H1 (cell line): ENCODE measurements around the gene DSE. TPM values are rescaled to one million over a fixed set of nuclear protein-coding genes. Genes with fewer than 3 reads are reported as not detected.

Experiments
- CTCF ChIA-PET: fragments of 300-600 bp; sonication (Branson Sonifier 250); formaldehyde crosslinking; loops from one replicate; lab custom pipeline; 2021; ENCODE audit not compliant: partially characterized antibody; lab: Charles Lee
- POLR2A ChIA-PET: fragments of 300-600 bp; sonication (Branson Sonifier 250); formaldehyde crosslinking; loops from one replicate; lab custom pipeline; 2021; ENCODE audit warnings: inconsistent platforms; ENCODE audit not compliant: partially characterized antibody; lab: Charles Lee
- DNase-seq, 2 experiments: peaks; one replicate each; pipeline versions ENCODE4 v3.0.0 to v3.0.0-alpha.2; 2010 to 2022; ENCODE audit warnings: low spot score in 2 of 2, low read depth in 1 of 2, mixed read lengths in 1 of 2
- FAIRE-seq: peaks from 2 replicates; lab custom pipeline; 2011; peaks lifted over from hg19 to GRCh38; lab: Jason Lieb, UNC
- H2AFZ ChIP-seq: 2 replicates; pipeline ENCODE4 v1.8.1; 2012; ENCODE audit warnings: low read length, inconsistent platforms
- H2AK5ac ChIP-seq: 2 replicates; pipeline ENCODE4 v1.6.1; 2013; ENCODE audit warnings: low read depth, low read length
- H2BK120ac ChIP-seq: replicated peaks from 2 replicates; pipeline ENCODE3; 2013; ENCODE audit warnings: low read depth, low read length, inconsistent platforms
- H2BK12ac ChIP-seq: 2 replicates; pipeline ENCODE4 v1.6.1; 2013; ENCODE audit warnings: low read depth, low read length
- H2BK15ac ChIP-seq: 2 replicates; pipeline ENCODE4 v1.6.1; 2013; ENCODE audit warnings: low read length
- H2BK20ac ChIP-seq: 2 replicates; pipeline ENCODE4 v1.6.1; 2013; ENCODE audit warnings: low read length
- H2BK5ac ChIP-seq: 2 replicates; pipeline ENCODE4 v1.6.1; 2013; ENCODE audit warnings: low read depth, low read length
- H3K14ac ChIP-seq: 2 replicates; pipeline ENCODE4 v1.6.1; 2013; ENCODE audit warnings: inconsistent platforms; ENCODE audit not compliant: insufficient read length
- H3K18ac ChIP-seq: 2 replicates; pipeline ENCODE4 v1.6.1; 2013; ENCODE audit warnings: low read length; ENCODE audit errors: extremely low read depth
- H3K23ac ChIP-seq: 2 replicates; pipeline ENCODE4 v1.6.1; 2013; ENCODE audit warnings: inconsistent platforms; ENCODE audit not compliant: insufficient read length
- H3K23me2 ChIP-seq: 2 replicates; pipeline ENCODE4 v1.6.1; 2013; ENCODE audit warnings: low read depth, low read length
- H3K27ac ChIP-seq: 2 replicates; pipeline ENCODE4 v1.6.1; 2011; ENCODE audit warnings: low read depth, low read length, inconsistent platforms
- H3K27me3 ChIP-seq, 4 experiments: replicated peaks in 1 of 4; 1 replicate in 1 of 4; 2 replicates in 3 of 4; pipeline versions ENCODE4 v1.6.1 to v1.8.1; 2011 to 2013; ENCODE audit warnings: low read length in 3 of 4, mild to moderate bottlenecking in 3 of 4, inconsistent platforms in 2 of 4, mixed read lengths in 2 of 4, moderate library complexity in 1 of 4; ENCODE audit not compliant: control insufficient read depth in 3 of 4, insufficient read depth in 3 of 4; ENCODE audit errors: extremely low read depth in 1 of 4
- H3K36me3 ChIP-seq, 4 experiments: 2 replicates each; pipeline versions ENCODE4 v1.6.1 to v1.8.1; 2011 to 2013; ENCODE audit warnings: mild to moderate bottlenecking in 4 of 4, low read length in 3 of 4, moderate library complexity in 2 of 4, control low read depth in 1 of 4, inconsistent platforms in 1 of 4; ENCODE audit not compliant: insufficient read depth in 4 of 4, control insufficient read depth in 2 of 4
- H3K4ac ChIP-seq: replicated peaks from 2 replicates; pipeline ENCODE3; 2013; ENCODE audit warnings: low read length, low read depth, mixed read lengths, inconsistent platforms; ENCODE audit not compliant: insufficient read length
- H3K4me1 ChIP-seq, 4 experiments: replicated peaks in 1 of 4; 1 replicate in 1 of 4; 2 replicates in 3 of 4; pipeline versions ENCODE4 v1.6.1 to v1.8.1; 2011 to 2013; ENCODE audit warnings: low read length in 3 of 4, inconsistent platforms in 2 of 4, mixed read lengths in 1 of 4; ENCODE audit not compliant: insufficient read depth in 4 of 4, control insufficient read depth in 3 of 4
- H3K4me2 ChIP-seq, 2 experiments: 2 replicates each; pipeline versions ENCODE4 v1.6.1 to v1.8.1; 2011 to 2013; ENCODE audit warnings: low read depth in 2 of 2, low read length in 2 of 2, control low read depth in 1 of 2, inconsistent platforms in 1 of 2, mild to moderate bottlenecking in 1 of 2; ENCODE audit not compliant: insufficient read depth in 1 of 2
- H3K4me3 ChIP-seq, 4 experiments: fragments of 200-600, 300-600 bp in 1 of 4; sonication (generic), shearing (Covaris generic), sonication (Bioruptor Twin) in 1 of 4; 2 replicates each; pipeline versions ENCODE4 v1.5.1 to v1.8.1; 2011 to 2016; ENCODE audit warnings: low read length in 4 of 4, low read depth in 3 of 4, control low read depth in 2 of 4, inconsistent platforms in 2 of 4, mild to moderate bottlenecking in 2 of 4, mixed read lengths in 1 of 4, moderate library complexity in 1 of 4; ENCODE audit not compliant: insufficient read depth in 2 of 4; ENCODE audit errors: extremely low read depth in 1 of 4
- H3K56ac ChIP-seq: replicated peaks from 2 replicates; pipeline ENCODE3; 2013; ENCODE audit warnings: low read depth, mild to moderate bottlenecking, mixed read lengths, low read length, inconsistent platforms; ENCODE audit not compliant: insufficient read length
- H3K79me1 ChIP-seq: 2 replicates; pipeline ENCODE4 v1.6.1; 2013; ENCODE audit warnings: low read depth, low read length, control low read depth
- H3K79me2 ChIP-seq, 2 experiments: 2 replicates each; pipeline versions ENCODE4 v1.6.1 to v1.8.1; 2012 to 2013; ENCODE audit warnings: low read length in 2 of 2, mild to moderate bottlenecking in 2 of 2, inconsistent platforms in 1 of 2; ENCODE audit not compliant: insufficient read depth in 2 of 2, control insufficient read depth in 1 of 2
- H3K9ac ChIP-seq, 4 experiments: replicated peaks in 1 of 4; 1 replicate in 1 of 4; 2 replicates in 3 of 4; pipeline versions ENCODE4 v1.6.1 to v1.8.1; 2011 to 2013; ENCODE audit warnings: low read depth in 3 of 4, low read length in 3 of 4, control low read depth in 2 of 4, mild to moderate bottlenecking in 2 of 4, moderate library complexity in 2 of 4, inconsistent platforms in 1 of 4; ENCODE audit errors: extremely low read depth in 1 of 4
- H3K9me3 ChIP-seq, 2 experiments: 2 replicates each; pipeline versions ENCODE4 v1.6.1 to v1.8.1; 2012 to 2013; ENCODE audit warnings: mild to moderate bottlenecking in 2 of 2, moderate library complexity in 2 of 2, control low read depth in 1 of 2, inconsistent platforms in 1 of 2, low read depth in 1 of 2, low read length in 1 of 2, mixed read lengths in 1 of 2; ENCODE audit not compliant: insufficient read depth in 2 of 2
- H4K20me1 ChIP-seq, 2 experiments: replicated peaks in 1 of 2; 2 replicates each; pipeline versions ENCODE3 to v1.8.1; 2011 to 2013; ENCODE audit warnings: inconsistent platforms in 2 of 2, low read length in 2 of 2, mild to moderate bottlenecking in 1 of 2; ENCODE audit not compliant: insufficient read depth in 2 of 2, control insufficient read depth in 1 of 2
- H4K5ac ChIP-seq: 2 replicates; pipeline ENCODE4 v1.6.1; 2013; ENCODE audit warnings: low read length, low read depth, mixed read lengths, inconsistent platforms; ENCODE audit not compliant: insufficient read length
- H4K8ac ChIP-seq: 2 replicates; pipeline ENCODE4 v1.8.0; 2013; ENCODE audit warnings: mild to moderate bottlenecking, moderate library complexity, low read length, inconsistent platforms; ENCODE audit not compliant: insufficient read depth; ENCODE audit errors: extremely low read depth
- H4K91ac ChIP-seq: replicated peaks from 2 replicates; pipeline ENCODE3; 2013; ENCODE audit warnings: low read length, mixed read lengths, inconsistent platforms; ENCODE audit not compliant: insufficient read length
- ATF3 ChIP-seq: IDR thresholded peaks from 2 replicates; pipeline ENCODE4 v1.6.1; 2011; ENCODE audit warnings: low read depth, mild to moderate bottlenecking, low read length; ENCODE audit not compliant: insufficient read depth
- BRCA1 ChIP-seq: IDR thresholded peaks from 2 replicates; pipeline ENCODE4 v1.6.1; 2012; ENCODE audit warnings: low read depth, low read length, improper control_type of control experiment
- CHD2 ChIP-seq: IDR thresholded peaks from 2 replicates; pipeline ENCODE4 v1.6.1; 2012; ENCODE audit warnings: low read length, improper control_type of control experiment
- CTCF ChIP-seq, 3 experiments: IDR thresholded peaks; 1 replicate in 2 of 3; 2 replicates in 1 of 3; pipeline versions ENCODE4 v1.5.1 to v1.6.1; 2011; ENCODE audit warnings: low read length in 3 of 3, mild to moderate bottlenecking in 3 of 3, inconsistent platforms in 2 of 3, low read depth in 1 of 3, moderate library complexity in 1 of 3; ENCODE audit not compliant: insufficient read depth in 1 of 3; ENCODE audit errors: control extremely low read depth in 1 of 3
- GTF2F1 ChIP-seq: IDR thresholded peaks from 2 replicates; pipeline ENCODE4 v1.6.1; 2012; ENCODE audit warnings: low read depth, low read length, improper control_type of control experiment, borderline replicate concordance
- RAD21 ChIP-seq, 2 experiments: IDR thresholded peaks in 1 of 2; conservative IDR thresholded peaks in 1 of 2; 2 replicates each; pipeline ENCODE4 v1.6.1; 2011; ENCODE audit warnings: low read depth in 2 of 2, low read length in 2 of 2, improper control_type of control experiment in 1 of 2, inconsistent platforms in 1 of 2, mild to moderate bottlenecking in 1 of 2, moderate library complexity in 1 of 2
- RNF2 ChIP-seq: fragments of 200-900, 300-1000 bp; sonication (generic); IDR thresholded peaks from 2 replicates; pipeline ENCODE4 v1.7.1; 2016; ENCODE audit warnings: borderline replicate concordance, low read depth, mild to moderate bottlenecking, antibody characterized with exemption, low read length; ENCODE audit not compliant: poor library complexity, severe bottlenecking; ENCODE audit errors: missing control alignments
- SAP30 ChIP-seq: fragments of 300-600 bp; sonication (generic); IDR thresholded peaks from 2 replicates; pipeline ENCODE4 v1.7.1; 2012; ENCODE audit warnings: low read length, moderate library complexity, mild to moderate bottlenecking, inconsistent platforms; ENCODE audit not compliant: insufficient read depth, insufficient replicate concordance
- TAF1 ChIP-seq: IDR thresholded peaks from 2 replicates; pipeline ENCODE4 v1.6.1; 2011; ENCODE audit warnings: mild to moderate bottlenecking, low read depth, low read length
- TEAD4 ChIP-seq: IDR thresholded peaks from 2 replicates; pipeline ENCODE4 v1.6.1; 2012; ENCODE audit warnings: low read depth, low read length, inconsistent platforms, mixed read lengths
- polyA plus RNA-seq, 7 experiments: library from polyadenylated mRNA; depleted of rRNA in 3 of 7; stranded (reverse) in 5 of 7; unstranded in 2 of 7; fragments of >200 nt in 5 of 7; fragments of 200-250 nt in 2 of 7; gene quantifications; 1 replicate in 5 of 7; 2 replicates in 1 of 7; 4 replicates in 1 of 7; pipeline versions ENCODE4 v1.2.1 to v1.2.3, GENCODE V29; 2011 to 2013; ENCODE audit warnings: missing spikeins in 2 of 7, mixed read lengths in 2 of 7
- total RNA-seq: library from RNA; stranded (reverse); fragmentation: NEBNext Ultra II Directional; extraction: Animal tissue kit (Norgen Biotek cat#: 25700); gene quantifications from 2 replicates; pipeline ENCODE4 v1.2.1, GENCODE V29; 2021

The DSE gene
- total and polyA plus RNA-seq, 2 of the 8 experiments (the other 6 are each of a cell fraction or from before 2014, with no cell fraction given), result 32.5 to 94.4 TPM

- Histone ChIP-seq H3K9me3 (no peaks in the 10 kb centered on the region), H3K4me1 (peaks cover 2 to 4% (median 2%) of the 10 kb centered on the region in 4 experiments; a peak in 3 of 7 replicates), H2BK12ac (no peak overlapping the region), H3K4ac (no peak overlapping the region), H2BK20ac (no peak overlapping the region), H3K79me1 (peaks cover 4% of the 10 kb centered on the region; the same call in 1 of the 2 replicates), H2BK5ac (no peak overlapping the region), H3K4me3 (no peak overlapping the region), H3K14ac (no peak overlapping the region), H4K8ac (no peak overlapping the region), H3K4me2 (no peak overlapping the region), H2BK15ac (no peak overlapping the region), H4K5ac (no peak overlapping the region), H3K36me3 (peaks cover 0 to 6% (median 0%) of the 10 kb centered on the region in 4 experiments; a peak in 2 of 8 replicates), H3K23me2 (no peaks in the 10 kb centered on the region), H2AFZ (no peak overlapping the region), H3K56ac (no peak overlapping the region), H4K91ac (no peak overlapping the region), H3K18ac (no peak overlapping the region), H3K9ac (no peak overlapping the region), H3K79me2 (peaks cover 0 to 66% of the 10 kb centered on the region in 2 experiments; a peak in 2 of 4 replicates), H3K27me3 (no peaks in the 10 kb centered on the region), H2AK5ac (no peak overlapping the region), H3K27ac (no peak overlapping the region), H3K23ac (no peak overlapping the region), H2BK120ac (no peak overlapping the region), H4K20me1 (no peaks in the 10 kb centered on the region)
- DNase-seq (no peak), FAIRE-seq (no peak)
- POLR2A ChIA-PET, result no interaction called here
- CTCF ChIA-PET, result interaction anchor here (0.6 to 1.2 kb wide), 3 partner anchors 12 to 121 kb away, joined by 3 read pairs; no protein-coding TSS in a partner anchor
- TF ChIP-seq ATF3, result no peak
- TF ChIP-seq CHD2, result no peak
- no peak for TF ChIP-seq CTCF (IDR thresholded peaks at IDR 0.05; ENCODE audit: control extremely low read depth in 1 of 3, insufficient read depth in 1 of 3, low read depth in 1 of 3, low read length in 3 of 3)
- TF ChIP-seq BRCA1, result no peak
- no peak for TF ChIP-seq GTF2F1
- no peak for TF ChIP-seq TEAD4
- TF ChIP-seq SAP30, result no peak
- TF ChIP-seq RNF2, result no peak
- no peak for TF ChIP-seq RAD21 (IDR thresholded peaks at IDR 0.05 in 1 of 2, conservative IDR thresholded peaks at IDR 0.05 in 1 of 2; ENCODE audit: low read depth in 2 of 2, low read length in 2 of 2)
- TF ChIP-seq TAF1, result no peak
These were observed 41.5 kb downstream of the DSE start for GRCh38 chr6:116412270-116412669.
